HCT116 (cell line): Measurements from ENCODE around the gene DMAC2. TPM values are rescaled to one million over a fixed set of nuclear protein-coding genes. Genes with fewer than 3 reads are reported as not detected.

Experiments
- ATAC-seq: fragments of 200-7000 bp; cut with Tn5 transposase; 2 replicates; pipeline ENCODE4 v1.9.1; 2020; ENCODE audit warnings: mild to moderate bottlenecking, moderate library complexity
- BruUV-seq: library from RNA; stranded (reverse); fragments of 400-500 nt; replicated peaks from 2 replicates; lab custom pipeline; 2021; lab: Mats Ljungman, UMichigan
- CTCF ChIA-PET: fragments of 300-600 bp; sonication (Branson Sonifier 250); formaldehyde crosslinking; loops from one replicate; lab custom pipeline; 2021; ENCODE audit warnings: antibody characterized with exemption; lab: Charles Lee
- POLR2A ChIA-PET: fragments of 300-600, 350-600 bp; sonication (Branson Sonifier 250); formaldehyde crosslinking; loops from one replicate; lab custom pipeline; 2021; ENCODE audit warnings: antibody characterized with exemption; lab: Charles Lee
- RAD21 ChIA-PET, 2 experiments: fragments of 300-600 bp; sonication (Branson Sonifier 250); formaldehyde crosslinking; loops; one replicate each; lab custom pipeline; 2023; ENCODE audit warnings: low total read pairs in 2 of 2; ENCODE audit not compliant: uncharacterized antibody in 2 of 2, unreplicated experiment in 2 of 2, low non-redundant PET in 1 of 2; lab: Charles Lee
- DNase-seq: peaks from one replicate; pipeline ENCODE4 v3.0.0-alpha.2; 2010; ENCODE audit warnings: low read depth, low spot score
- H2AFZ ChIP-seq: fragments of 200-600 bp; shearing (Covaris generic), sonication (generic); 2 replicates; pipeline ENCODE4 v1.6.1; 2017; ENCODE audit warnings: low read depth, mixed run types, mixed read lengths, antibody characterized with exemption, low read length; ENCODE audit not compliant: poor library complexity, severe bottlenecking
- H3K27ac ChIP-seq: 2 replicates; pipeline ENCODE4 v1.5.1; 2012; ENCODE audit warnings: low read depth, low read length
- H3K27me3 ChIP-seq: fragments of 200-600 bp; sonication (generic); 2 replicates; pipeline ENCODE4 v1.6.1; 2016; ENCODE audit warnings: mixed run types, low read length, mixed read lengths; ENCODE audit not compliant: insufficient read depth
- H3K36me3 ChIP-seq, 2 experiments: fragments of 200-500 bp in 1 of 2; fragments of 200-600 bp in 1 of 2; sonication (Bioruptor generic) in 1 of 2; sonication (generic) in 1 of 2; 2 replicates each; pipeline versions ENCODE4 v1.5.1 to v1.6.1; 2014 to 2016; ENCODE audit warnings: low read length in 2 of 2, inconsistent platforms in 1 of 2, mixed read lengths in 1 of 2, mixed run types in 1 of 2; ENCODE audit not compliant: insufficient read depth in 2 of 2, control insufficient read depth in 1 of 2
- H3K4me1 ChIP-seq, 2 experiments: fragments of 200-600 bp in 1 of 2; sonication (generic) in 1 of 2; 2 replicates each; pipeline versions ENCODE4 v1.5.1 to v1.6.1; 2012 to 2017; ENCODE audit warnings: low read length in 2 of 2, inconsistent platforms in 1 of 2, mild to moderate bottlenecking in 1 of 2, mixed read lengths in 1 of 2, mixed run types in 1 of 2, moderate library complexity in 1 of 2; ENCODE audit not compliant: insufficient read depth in 2 of 2, control insufficient read depth in 1 of 2
- H3K4me2 ChIP-seq: fragments of 200-600 bp; sonication (generic); 2 replicates; pipeline ENCODE4 v1.6.1; 2017; ENCODE audit warnings: mixed run types, low read length, mixed read lengths
- H3K4me3 ChIP-seq, 2 experiments: fragments of 200-600 bp in 1 of 2; sonication (generic) in 1 of 2; replicated peaks in 1 of 2; 2 replicates each; pipeline ENCODE4 v1.5.1; 2011 to 2016; ENCODE audit warnings: low read length in 2 of 2, control low read depth in 1 of 2, low read depth in 1 of 2, mild to moderate bottlenecking in 1 of 2, mixed read lengths in 1 of 2, mixed run types in 1 of 2
- H3K79me2 ChIP-seq: fragments of 200-600 bp; sonication (generic); 2 replicates; pipeline ENCODE4 v1.6.1; 2017; ENCODE audit warnings: mild to moderate bottlenecking, mixed run types, low read length, moderate library complexity, mixed read lengths; ENCODE audit not compliant: insufficient read depth
- H3K9ac ChIP-seq: fragments of 200-600 bp; sonication (generic); 2 replicates; pipeline ENCODE4 v1.6.1; 2016; ENCODE audit warnings: low read length, mixed read lengths
- H3K9me2 ChIP-seq: fragments of 200-600 bp; sonication (generic), shearing (Covaris generic); 2 replicates; pipeline ENCODE4 v1.6.1; 2017; ENCODE audit warnings: mixed run types, mild to moderate bottlenecking, moderate library complexity; ENCODE audit not compliant: insufficient read depth
- H3K9me3 ChIP-seq, 2 experiments: fragments of 200-500 bp in 1 of 2; fragments of 200-600 bp in 1 of 2; sonication (Bioruptor generic) in 1 of 2; sonication (generic) in 1 of 2; 2 replicates each; pipeline ENCODE4 v1.6.1; 2014 to 2017; ENCODE audit warnings: low read length in 2 of 2, mixed read lengths in 2 of 2, inconsistent platforms in 1 of 2, low read depth in 1 of 2, mild to moderate bottlenecking in 1 of 2, mixed run types in 1 of 2, moderate library complexity in 1 of 2; ENCODE audit not compliant: control insufficient read depth in 1 of 2, insufficient read depth in 1 of 2
- H4K20me1 ChIP-seq: fragments of 200-600 bp; sonication (generic), shearing (Covaris generic); 2 replicates; pipeline ENCODE4 v1.6.1; 2017; ENCODE audit warnings: mixed run types, mild to moderate bottlenecking, moderate library complexity; ENCODE audit not compliant: insufficient read depth
- ATF3 ChIP-seq: IDR thresholded peaks from 2 replicates; pipeline ENCODE4 v1.6.1; 2012
- EZH2 ChIP-seq: fragments of 200-600 bp; sonication (generic); IDR thresholded peaks from 2 replicates; pipeline ENCODE4 v1.6.1; 2017; ENCODE audit warnings: antibody characterized with exemption, mixed run types
- EZH2phosphoT487 ChIP-seq: fragments of 200-600 bp; IDR thresholded peaks from 2 replicates; pipeline ENCODE4 v1.6.1; 2018; ENCODE audit warnings: antibody characterized with exemption, borderline replicate concordance
- FOSL1 ChIP-seq: IDR thresholded peaks from 2 replicates; pipeline ENCODE4 v1.6.1; 2012; ENCODE audit warnings: low read depth
- MAX ChIP-seq: IDR thresholded peaks from 2 replicates; pipeline ENCODE4 v1.6.1; 2012
- POLR2AphosphoS5 ChIP-seq: IDR thresholded peaks from 2 replicates; pipeline ENCODE4 v1.6.1; 2011; ENCODE audit warnings: mild to moderate bottlenecking, low read depth, low read length, moderate library complexity
- SIN3A ChIP-seq: IDR thresholded peaks from 2 replicates; pipeline ENCODE4 v1.6.1; 2012; ENCODE audit warnings: low read depth
- SP1 ChIP-seq: IDR thresholded peaks from 2 replicates; pipeline ENCODE4 v1.6.1; 2012; ENCODE audit warnings: low read depth
- TCF7L2 ChIP-seq: IDR thresholded peaks from 2 replicates; pipeline ENCODE4 v1.7.0; 2011; ENCODE audit warnings: borderline replicate concordance, inconsistent platforms; ENCODE audit not compliant: insufficient read depth, insufficient read length; ENCODE audit errors: extremely low read depth
- ZFX ChIP-seq: fragments of 450-650 bp; IDR thresholded peaks from 2 replicates; pipeline ENCODE4 v1.6.1; 2017
- ZNF274 ChIP-seq: fragments of 200-500 bp; sonication (Bioruptor generic); IDR thresholded peaks from 2 replicates; pipeline ENCODE4 v1.6.1; 2014; ENCODE audit warnings: mild to moderate bottlenecking, low read depth, low read length, inconsistent platforms
- intact Hi-C: fragments of 100-400 bp; cut with micrococcal nuclease; formaldehyde crosslinking; loops from 2 replicates; pipeline ENCODE4 v1.10.0; 2022
- total RNA-seq: library from RNA; stranded (reverse); gene quantifications from one replicate; pipeline ENCODE4 v1.2.1, GENCODE V29; 2021; ENCODE audit not compliant: unreplicated experiment

Gene DMAC2
- total RNA-seq, 1 experiment from 2014 or later = 65.6 TPM

GRCh38 chr19:41420101-41420880, 19.4 kb downstream of the DMAC2 start:
- TSS peak; percentile 22 for BruUV-seq
- ChIA-PET RAD21 (no interaction called here), POLR2A (no interaction called here), CTCF (no interaction called here)
- no peak overlapping the region for H3K4me2 ChIP-seq
- no peaks in the 10 kb centered on the region for H3K9me2 ChIP-seq
- no peaks in the 10 kb centered on the region for H3K4me1 ChIP-seq
- H3K9me3 ChIP-seq = no peaks in the 10 kb centered on the region
- DNase-seq = no peak
- peaks cover 3% of the 10 kb centered on the region in 2 experiments; a peak in 2 of 4 replicates for H3K36me3 ChIP-seq
- H3K79me2 ChIP-seq = no peaks in the 10 kb centered on the region
- H3K27ac ChIP-seq = no peak overlapping the region
- intact Hi-C loops = no loop called here
- no peak overlapping the region for H3K4me3 ChIP-seq
- H2AFZ ChIP-seq = no peak overlapping the region
- no peaks in the 10 kb centered on the region for H4K20me1 ChIP-seq
- ATAC-seq = no peak
- H3K27me3 ChIP-seq = no peaks in the 10 kb centered on the region
- no peak overlapping the region for H3K9ac ChIP-seq
- TF ChIP-seq EZH2 (no peak), MAX (no peak), ATF3 (no peak), ZFX (no peak), TCF7L2 (no peak), EZH2phosphoT487 (no peak)

GRCh38 chr19:41416194-41416674, 23.5 kb downstream of the DMAC2 start:
- Histone ChIP-seq H3K4me3 (no peak overlapping the region), H3K9me2 (no peaks in the 10 kb centered on the region), H3K27me3 (no peaks in the 10 kb centered on the region), H3K4me1 (0 out of 4 replicates have a peak, but pooled peaks cover 0 to 3% of the 10 kb centered on the region in 2 experiments), H2AFZ (no peak overlapping the region), H3K79me2 (no peaks in the 10 kb centered on the region), H3K4me2 (no peak overlapping the region), H3K9ac (no peak overlapping the region), H4K20me1 (no peaks in the 10 kb centered on the region), H3K27ac (no peak overlapping the region), H3K9me3 (no peaks in the 10 kb centered on the region), H3K36me3 (peaks cover 3 to 6% of the 10 kb centered on the region in 2 experiments; a peak in 2 of 4 replicates)
- no peak for TF ChIP-seq SIN3A
- no peak for TF ChIP-seq ZNF274
- no peak for TF ChIP-seq MAX
- TF ChIP-seq POLR2AphosphoS5 = no peak
- TF ChIP-seq EZH2phosphoT487 = no peak
- TF ChIP-seq FOSL1 = no peak
- no peak for TF ChIP-seq SP1
- intact Hi-C loops = no loop called here
- CTCF ChIA-PET = no interaction called here
- BruUV-seq = no TSS peak
- ATAC-seq = no peak
- POLR2A ChIA-PET = no interaction called here
- no peak for DNase-seq
- RAD21 ChIA-PET = interaction anchor here in 1 of 2 experiments (0.7 kb wide), 1 partner anchor 174 kb away, joined by 3 read pairs; no protein-coding TSS in a partner anchor
